ENCODE data around the gene HERC2.

HERC2 gene

DNA sequence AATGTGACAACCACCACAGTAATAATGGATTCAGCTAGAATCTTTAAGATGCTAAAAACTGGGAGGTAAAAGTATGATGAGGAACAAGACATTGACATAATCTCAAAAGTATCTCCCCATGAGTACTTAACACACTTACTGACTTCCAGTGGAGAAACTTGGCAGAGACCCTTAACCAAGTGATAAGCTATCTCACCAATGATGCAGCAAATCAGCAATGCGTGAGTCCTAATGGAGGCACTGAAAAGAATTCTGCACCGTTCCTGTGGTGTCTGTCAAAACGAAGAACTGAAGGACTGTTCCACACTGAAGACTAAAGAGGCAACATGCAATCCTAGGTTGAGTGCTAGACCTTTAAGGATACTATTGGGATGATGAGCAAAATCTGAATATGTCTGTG lies 154.9 kb downstream of the HERC2 start:
- no peaks in the 10 kb centered on the region for H3K79me2 ChIP-seq (ENCODE audit: insufficient read depth, low read length)
- H3K27me3 ChIP-seq (ENCODE audit: insufficient read depth, low read length, poor library complexity) = no peaks in the 10 kb centered on the region
- H3K27ac ChIP-seq (ENCODE audit: low read length) = no peak overlapping the region
- no peaks in the 10 kb centered on the region for H3K4me1 ChIP-seq (ENCODE audit: insufficient read depth, low read length)
- H4K20me1 ChIP-seq (ENCODE audit: insufficient read depth, low read length) = no peaks in the 10 kb centered on the region
- ATAC-seq (ENCODE audit: insufficient read depth, low read depth) (no peak), DNase-seq (no peak)
- no peaks in the 10 kb centered on the region for H3K9me3 ChIP-seq (ENCODE audit: insufficient read depth, low read length, severe bottlenecking)
- no peak overlapping the region for H3K4me3 ChIP-seq (ENCODE audit: low read depth in 1 of 2, low read length in 2 of 2)
- H3K9ac ChIP-seq (ENCODE audit: low read depth, low read length) = no peak overlapping the region
- no peak overlapping the region for H2AFZ ChIP-seq (ENCODE audit: low read depth, low read length)
- peaks cover 83% of the 10 kb centered on the region for H3K36me3 ChIP-seq (ENCODE audit: insufficient read depth, low read length)
- no peak for TF ChIP-seq EZH2 (IDR thresholded peaks at IDR 0.05; ENCODE audit: borderline replicate concordance, low read depth, low read length, severe bottlenecking)
- TF ChIP-seq, protein P1, sequence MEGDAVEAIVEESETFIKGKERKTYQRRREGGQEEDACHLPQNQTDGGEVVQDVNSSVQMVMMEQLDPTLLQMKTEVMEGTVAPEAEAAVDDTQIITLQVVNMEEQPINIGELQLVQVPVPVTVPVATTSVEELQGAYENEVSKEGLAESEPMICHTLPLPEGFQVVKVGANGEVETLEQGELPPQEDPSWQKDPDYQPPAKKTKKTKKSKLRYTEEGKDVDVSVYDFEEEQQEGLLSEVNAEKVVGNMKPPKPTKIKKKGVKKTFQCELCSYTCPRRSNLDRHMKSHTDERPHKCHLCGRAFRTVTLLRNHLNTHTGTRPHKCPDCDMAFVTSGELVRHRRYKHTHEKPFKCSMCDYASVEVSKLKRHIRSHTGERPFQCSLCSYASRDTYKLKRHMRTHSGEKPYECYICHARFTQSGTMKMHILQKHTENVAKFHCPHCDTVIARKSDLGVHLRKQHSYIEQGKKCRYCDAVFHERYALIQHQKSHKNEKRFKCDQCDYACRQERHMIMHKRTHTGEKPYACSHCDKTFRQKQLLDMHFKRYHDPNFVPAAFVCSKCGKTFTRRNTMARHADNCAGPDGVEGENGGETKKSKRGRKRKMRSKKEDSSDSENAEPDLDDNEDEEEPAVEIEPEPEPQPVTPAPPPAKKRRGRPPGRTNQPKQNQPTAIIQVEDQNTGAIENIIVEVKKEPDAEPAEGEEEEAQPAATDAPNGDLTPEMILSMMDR (IDR thresholded peaks at IDR 0.05; ENCODE audit: borderline replicate concordance, extremely low read depth, low read length, poor library complexity, severe bottlenecking) = no peak
- no peak overlapping the region for H3K4me2 ChIP-seq (ENCODE audit: insufficient read depth, low read length)

- Histone ChIP-seq H3K4me3 (ENCODE audit: low read depth in 1 of 2, low read length in 2 of 2) (no peak overlapping the region), H3K4me1 (ENCODE audit: insufficient read depth, low read length) (no peaks in the 10 kb centered on the region), H3K36me3 (ENCODE audit: insufficient read depth, low read length) (peaks cover 89% of the 10 kb centered on the region), H3K27me3 (ENCODE audit: insufficient read depth, low read length, poor library complexity) (no peaks in the 10 kb centered on the region), H2AFZ (ENCODE audit: low read depth, low read length) (no peak overlapping the region), H3K79me2 (ENCODE audit: insufficient read depth, low read length) (no peaks in the 10 kb centered on the region), H3K9me3 (ENCODE audit: insufficient read depth, low read length, severe bottlenecking) (no peaks in the 10 kb centered on the region), H4K20me1 (ENCODE audit: insufficient read depth, low read length) (no peaks in the 10 kb centered on the region), H3K27ac (ENCODE audit: low read length) (no peak overlapping the region), H3K4me2 (ENCODE audit: insufficient read depth, low read length) (no peak overlapping the region), H3K9ac (ENCODE audit: low read depth, low read length) (no peak overlapping the region)
- TF ChIP-seq, protein P1 (IDR thresholded peaks at IDR 0.05; ENCODE audit: borderline replicate concordance, extremely low read depth, low read length, poor library complexity, severe bottlenecking) = no peak
- no peak for TF ChIP-seq EZH2 (IDR thresholded peaks at IDR 0.05; ENCODE audit: borderline replicate concordance, low read depth, low read length, severe bottlenecking)
- no peak for ATAC-seq (ENCODE audit: insufficient read depth, low read depth)
- DNase-seq = no peak
Observed at GRCh38 chr15:28165791-28166190, 156.2 kb downstream of the HERC2 start.

DNA sequence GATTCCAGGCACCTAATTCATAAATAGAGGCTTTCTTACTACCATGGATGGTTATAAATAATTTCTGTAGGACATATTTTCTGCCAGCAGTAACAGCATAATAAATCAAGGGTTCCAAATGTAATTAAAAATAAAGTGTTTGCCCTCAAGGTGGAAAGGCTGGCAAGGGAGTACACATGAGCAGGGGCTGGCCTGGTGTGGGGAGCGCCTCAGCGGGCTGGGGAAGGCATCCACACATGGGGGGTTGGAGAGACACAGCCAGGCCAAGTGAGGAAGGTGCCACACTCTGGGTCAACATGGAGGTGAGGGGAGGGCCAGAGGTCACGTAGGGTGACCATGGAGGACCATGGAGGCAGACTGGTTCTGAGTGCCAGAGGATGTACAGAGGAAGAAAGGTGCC lies 157.1 kb downstream of the HERC2 start:
- no peak overlapping the region for H3K27ac ChIP-seq (ENCODE audit: low read length)
- no peaks in the 10 kb centered on the region for H3K27me3 ChIP-seq (ENCODE audit: insufficient read depth, low read length, poor library complexity)
- H3K36me3 ChIP-seq (ENCODE audit: insufficient read depth, low read length) = peaks cover 88% of the 10 kb centered on the region
- no peaks in the 10 kb centered on the region for H4K20me1 ChIP-seq (ENCODE audit: insufficient read depth, low read length)
- H3K9ac ChIP-seq (ENCODE audit: low read depth, low read length) = no peak overlapping the region
- no peaks in the 10 kb centered on the region for H3K9me3 ChIP-seq (ENCODE audit: insufficient read depth, low read length, severe bottlenecking)
- H3K4me1 ChIP-seq (ENCODE audit: insufficient read depth, low read length) = no peaks in the 10 kb centered on the region
- ATAC-seq (ENCODE audit: insufficient read depth, low read depth) (no peak), DNase-seq (no peak)
- TF ChIP-seq, protein P1 (IDR thresholded peaks at IDR 0.05; ENCODE audit: borderline replicate concordance, extremely low read depth, low read length, poor library complexity, severe bottlenecking) = no peak
- TF ChIP-seq EZH2 (IDR thresholded peaks at IDR 0.05; ENCODE audit: borderline replicate concordance, low read depth, low read length, severe bottlenecking) = no peak
- no peak overlapping the region for H3K4me2 ChIP-seq (ENCODE audit: insufficient read depth, low read length)
- H3K79me2 ChIP-seq (ENCODE audit: insufficient read depth, low read length) = no peaks in the 10 kb centered on the region
- no peak overlapping the region for H2AFZ ChIP-seq (ENCODE audit: low read depth, low read length)
- H3K4me3 ChIP-seq (ENCODE audit: low read depth in 1 of 2, low read length in 2 of 2) = no peak overlapping the region

- Histone ChIP-seq H3K79me2 (ENCODE audit: insufficient read depth, low read length) (peaks cover 14% of the 10 kb centered on the region), H3K4me1 (ENCODE audit: insufficient read depth, low read length) (no peaks in the 10 kb centered on the region), H3K4me2 (ENCODE audit: insufficient read depth, low read length) (no peak overlapping the region), H3K27me3 (ENCODE audit: insufficient read depth, low read length, poor library complexity) (no peaks in the 10 kb centered on the region), H3K9me3 (ENCODE audit: insufficient read depth, low read length, severe bottlenecking) (no peaks in the 10 kb centered on the region), H3K4me3 (ENCODE audit: low read depth in 1 of 2, low read length in 2 of 2) (no peak overlapping the region), H3K27ac (ENCODE audit: low read length) (no peak overlapping the region), H3K36me3 (ENCODE audit: insufficient read depth, low read length) (peaks cover 5% of the 10 kb centered on the region; the same call in 1 of the 2 replicates), H3K9ac (ENCODE audit: low read depth, low read length) (no peak overlapping the region), H2AFZ (ENCODE audit: low read depth, low read length) (no peak overlapping the region), H4K20me1 (ENCODE audit: insufficient read depth, low read length) (no peaks in the 10 kb centered on the region)
- TF ChIP-seq, protein P1 (IDR thresholded peaks at IDR 0.05; ENCODE audit: borderline replicate concordance, extremely low read depth, low read length, poor library complexity, severe bottlenecking) = no peak
- TF ChIP-seq EZH2 (IDR thresholded peaks at IDR 0.05; ENCODE audit: borderline replicate concordance, low read depth, low read length, severe bottlenecking) = no peak
- ATAC-seq (ENCODE audit: insufficient read depth, low read depth) (no peak), DNase-seq (no peak)
Observed at GRCh38 chr15:28154283-28154682, 167.7 kb downstream of the HERC2 start.

All from DND-41 (cell line).